HG02571 (cell line): Measurements from ENCODE around the gene PEA15.

Source experiments
- ATAC-seq: cut with Tn5 transposase; IDR thresholded peaks from one replicate; pipeline ENCODE4 v1.9.1; 2021; ENCODE audit warnings: mild to moderate bottlenecking, moderate library complexity; ENCODE audit not compliant: unreplicated experiment

Gene PEA15

GRCh38 chr1:160178731-160179130, 26.5 kb upstream of the PEA15 start:
- no peak for ATAC-seq

DNA sequence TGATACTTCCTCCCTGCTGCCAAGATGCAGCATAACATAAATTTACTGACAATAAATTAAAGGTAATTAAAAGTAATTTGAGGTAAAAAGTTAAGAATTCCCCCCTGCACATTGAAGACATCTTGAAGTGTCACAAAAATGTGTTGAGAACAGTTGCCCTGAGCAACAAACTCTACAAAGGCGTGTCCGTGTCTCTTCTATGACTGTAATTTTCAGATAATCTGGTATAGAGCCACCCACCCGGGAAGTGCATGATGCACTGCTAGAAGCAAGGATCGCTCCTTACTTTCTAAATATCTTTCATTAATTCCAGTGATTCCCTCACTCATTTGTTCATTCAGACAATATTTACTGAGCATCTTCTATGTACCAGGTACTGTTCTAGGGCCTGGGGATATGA, 25.8 kb upstream of the PEA15 start:
- ATAC-seq: no peak

- no peak for ATAC-seq
These were observed 18.9 kb upstream of the PEA15 start for GRCh38 chr1:160186246-160186645.

DNA sequence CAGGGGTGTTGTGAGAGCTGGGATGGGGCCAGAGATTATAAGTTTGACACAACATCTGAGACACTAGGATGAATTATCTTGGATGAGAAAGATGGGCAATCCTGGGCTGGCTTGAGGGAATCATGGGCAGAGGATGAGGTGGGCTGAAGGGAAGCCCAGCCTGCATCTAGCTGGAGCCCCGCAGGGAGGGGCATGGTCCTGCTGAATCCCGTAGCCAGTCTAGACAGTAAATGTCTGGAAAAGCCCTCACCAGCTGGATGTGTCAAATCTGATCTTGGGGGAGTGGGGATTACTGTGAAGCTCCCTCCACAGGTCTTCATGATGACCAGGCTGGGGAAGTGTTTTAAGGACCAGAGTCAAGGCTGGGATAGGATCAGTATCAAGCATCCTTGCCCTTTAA, 18.5 kb upstream of the PEA15 start:
- ATAC-seq: no peak

- ATAC-seq: no peak
These were observed 17.8 kb upstream of the PEA15 start for GRCh38 chr1:160187407-160187806.

DNA sequence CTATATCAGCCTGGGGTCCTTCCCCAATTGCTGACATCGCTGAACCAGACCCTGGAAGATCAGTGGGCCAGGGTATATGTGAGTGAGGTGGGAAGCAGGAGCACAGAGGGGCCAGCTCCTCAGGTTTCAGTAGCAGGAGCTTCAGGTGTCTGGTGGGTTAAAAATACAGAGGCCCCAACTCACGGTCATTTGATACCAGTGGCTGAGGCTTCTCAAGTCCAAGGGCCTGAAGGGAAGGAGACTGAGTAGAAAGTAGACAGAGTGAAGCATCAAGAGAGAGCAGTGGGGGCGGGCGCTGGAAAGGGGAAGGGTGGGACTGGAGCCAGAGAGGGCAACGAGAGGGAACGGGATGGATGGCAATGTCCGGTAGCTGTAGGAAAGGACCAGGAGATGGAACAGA, 16.8 kb upstream of the PEA15 start:
- no peak for ATAC-seq

DNA sequence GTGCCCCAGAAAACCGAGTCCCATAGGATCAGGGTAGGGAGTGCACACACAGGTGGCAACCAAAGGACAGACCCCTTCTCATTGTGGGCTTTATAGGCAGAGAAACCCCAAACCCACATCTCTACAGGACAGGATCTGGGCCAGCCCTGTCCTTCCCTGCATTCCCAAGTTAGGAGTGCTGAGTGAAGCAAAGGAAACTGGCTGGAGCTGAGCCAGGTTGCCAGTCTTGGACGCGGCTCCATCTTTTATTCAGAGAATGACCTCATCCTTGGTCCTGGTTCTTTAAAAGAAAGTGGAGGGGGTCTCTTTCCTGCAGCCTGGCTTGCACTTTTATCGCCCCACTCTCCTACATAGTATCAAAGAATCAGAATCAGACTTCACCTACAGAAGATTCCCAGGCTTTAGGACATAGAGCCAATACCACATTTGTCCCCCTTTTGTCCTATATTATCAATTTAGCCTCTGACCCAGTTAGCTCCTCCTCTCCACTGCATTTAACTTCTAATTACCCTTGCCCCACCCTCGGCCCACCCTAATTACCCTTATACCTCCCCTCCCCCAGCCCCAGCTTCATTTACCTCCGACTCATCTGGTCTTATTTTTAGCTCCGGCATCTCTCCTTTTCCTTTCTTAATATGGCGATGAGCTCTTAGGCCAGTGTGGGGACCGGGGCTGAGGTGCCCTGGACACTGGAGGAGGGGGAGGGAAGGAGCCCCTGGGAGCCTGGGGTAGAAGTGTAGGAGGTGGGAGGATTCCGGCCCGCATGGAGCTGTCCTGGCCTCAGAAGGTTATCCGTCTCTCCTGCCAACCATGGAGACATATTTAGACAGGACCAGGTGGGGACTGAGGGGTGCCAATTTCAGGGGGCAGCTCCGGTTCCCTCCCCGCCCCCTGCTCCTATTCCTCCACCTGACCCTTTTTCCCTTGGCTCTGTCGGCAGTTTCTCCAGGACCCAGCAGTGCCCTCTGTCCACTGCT, 15.2 kb upstream of the PEA15 start, which contains the start of gene CASQ1:
CASQ1 (plus strand) TSS at position 927 of the 977 bp plus-strand sequence. CDS start 177 bp downstream, outside the sequence.
- ATAC-seq: no peak

DNA sequence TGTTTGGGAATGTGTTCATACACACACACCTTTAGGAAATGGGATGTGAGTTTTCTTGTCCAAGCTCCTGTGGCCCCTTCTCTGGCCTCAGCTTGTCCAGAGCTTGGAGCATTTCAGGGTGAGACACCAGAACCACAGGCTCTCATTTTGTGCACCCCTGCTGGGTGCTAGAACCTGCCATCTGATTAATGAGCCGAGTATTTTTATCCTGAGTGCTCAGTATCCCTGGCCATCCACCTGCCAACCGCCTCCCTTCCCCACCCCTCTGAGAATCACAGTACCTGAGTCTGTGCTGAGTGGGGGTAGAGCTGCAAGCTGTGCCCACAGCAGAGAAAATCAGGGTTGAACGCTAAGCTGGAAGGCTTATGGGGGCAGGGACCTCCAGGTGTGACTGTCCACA, 13.4 kb upstream of the PEA15 start:
- no peak for ATAC-seq

DNA sequence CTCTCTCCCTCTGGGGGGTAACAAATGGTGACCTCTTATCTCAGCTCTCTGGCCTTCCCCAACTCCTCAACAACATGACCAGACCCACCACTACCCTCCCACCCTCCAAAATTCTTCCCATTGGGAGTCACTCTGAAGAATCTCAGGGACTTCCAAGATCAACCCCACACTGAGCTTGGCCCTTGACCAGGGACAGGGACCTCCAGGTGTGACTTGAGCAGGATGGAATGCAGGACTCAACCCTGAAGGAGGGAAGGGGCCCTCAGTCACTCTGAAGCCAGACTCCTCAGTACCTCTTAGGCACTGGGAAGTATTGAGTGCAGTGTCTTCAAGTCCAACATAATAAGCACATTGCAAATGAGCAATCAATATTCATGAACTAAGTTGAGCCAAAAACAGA, 12.9 kb upstream of the PEA15 start:
- ATAC-seq: no peak

GRCh38 chr1:160193091-160193819, 11.9 kb upstream of the PEA15 start:
- ATAC-seq: no peak

DNA sequence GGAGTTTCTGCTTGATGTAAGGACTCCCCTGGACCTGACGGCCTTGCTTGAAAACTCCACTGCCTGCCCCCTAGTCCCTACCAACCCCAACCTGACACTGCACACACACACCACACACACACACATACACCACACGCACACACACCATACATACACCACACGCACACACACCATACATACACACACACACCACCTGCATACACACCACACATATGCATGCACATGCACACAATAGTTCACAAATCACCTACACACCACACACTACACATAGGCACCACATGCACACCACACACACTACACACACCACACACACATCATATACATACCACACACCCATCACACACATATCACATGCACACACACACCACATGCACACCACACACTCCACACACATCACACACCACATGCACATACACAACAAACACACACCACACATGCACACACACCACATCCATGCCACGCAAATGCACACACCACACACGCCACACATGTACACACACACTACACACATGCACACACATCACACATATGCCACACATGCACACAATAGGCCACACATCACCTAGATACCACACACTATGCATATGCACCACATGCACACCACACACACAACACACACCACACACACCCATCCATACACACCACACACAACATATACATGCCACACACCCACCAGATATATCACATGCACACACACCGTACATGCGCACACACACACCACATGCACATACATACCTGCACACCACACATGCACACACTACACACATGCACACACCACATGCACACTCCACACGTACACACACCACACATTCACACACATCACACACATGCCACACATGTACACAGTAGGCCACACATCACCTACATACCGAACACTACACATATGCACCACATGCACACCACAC, 11.1 kb upstream of the PEA15 start:
- ATAC-seq: no peak

DNA sequence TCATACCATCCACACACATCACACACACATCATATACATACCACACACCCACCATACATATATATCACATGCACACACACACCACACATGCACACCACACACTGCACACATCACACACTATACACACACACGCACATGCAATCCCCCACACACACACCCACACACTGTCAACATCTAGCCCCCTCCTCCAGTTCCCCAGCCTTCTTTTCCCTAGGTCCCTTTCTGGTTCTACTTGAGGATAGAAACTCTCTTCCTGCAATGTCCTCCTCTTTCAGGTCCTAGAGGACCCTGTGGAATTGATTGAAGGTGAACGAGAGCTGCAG, 10.5 kb upstream of the PEA15 start:
- ATAC-seq: no peak

- no peak for ATAC-seq
These were observed 9.0 kb upstream of the PEA15 start for GRCh38 chr1:160196143-160196542.

GRCh38 chr1:160197231-160197630, 8.0 kb upstream of the PEA15 start:
- no peak for ATAC-seq

- ATAC-seq: no peak
These were observed 4.4 kb upstream of the PEA15 start for GRCh38 chr1:160200786-160201185.

GRCh38 chr1:160204526-160205241, 500 bp upstream of the PEA15 start:
- peak; percentile 71 for ATAC-seq

DNA sequence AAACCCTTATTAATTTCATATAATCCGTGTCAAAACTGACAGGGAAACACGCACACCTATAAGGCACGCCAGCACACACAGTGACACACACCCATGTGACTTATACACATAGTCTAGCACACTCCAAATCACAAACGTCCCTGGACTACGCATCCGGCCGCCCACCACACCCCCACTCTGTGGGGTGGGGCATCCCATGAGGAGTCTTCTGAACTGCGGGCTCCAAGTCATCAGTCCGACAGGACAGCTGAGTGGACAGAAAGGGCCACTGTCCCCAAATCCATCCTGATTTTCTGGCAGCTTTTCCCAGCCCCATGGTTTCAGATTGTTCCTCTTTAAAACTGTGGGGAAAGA, 829 bp downstream of the PEA15 start:
- no peak for ATAC-seq

GRCh38 chr1:160206421-160207117, 1.4 kb downstream of the PEA15 start:
- ATAC-seq: no peak

DNA sequence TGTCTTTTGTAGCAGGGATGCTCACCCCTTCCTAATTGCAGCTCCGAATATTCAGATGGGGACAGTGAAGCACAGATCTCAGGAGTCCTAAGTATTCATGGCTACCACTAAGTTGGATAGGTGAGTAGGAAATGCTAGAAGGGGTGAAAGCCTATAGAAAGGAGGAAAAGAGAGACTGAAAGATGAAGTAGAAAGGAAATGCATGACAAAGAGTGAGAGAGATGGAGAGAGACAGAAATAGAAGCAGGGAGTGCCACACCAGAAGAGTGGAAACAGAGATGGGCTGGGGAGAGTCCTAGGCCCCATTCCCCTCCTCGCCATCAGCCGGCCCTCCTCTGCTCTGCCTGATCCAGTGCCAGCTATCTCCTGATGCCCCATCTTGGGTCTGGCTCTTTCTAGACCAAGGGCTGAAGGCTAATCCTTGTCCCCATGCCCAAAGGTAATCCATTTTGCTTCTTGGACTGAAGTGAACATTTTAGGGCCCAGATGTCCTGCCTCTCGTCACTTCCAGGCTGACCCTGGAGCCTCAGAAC, 2.0 kb downstream of the PEA15 start:
- no peak for ATAC-seq
